Measurements from ENCODE around the gene VEGFD. TPM values are rescaled to one million over a fixed set of nuclear protein-coding genes. Genes with fewer than 3 reads are reported as not detected.

The VEGFD gene, protein sequence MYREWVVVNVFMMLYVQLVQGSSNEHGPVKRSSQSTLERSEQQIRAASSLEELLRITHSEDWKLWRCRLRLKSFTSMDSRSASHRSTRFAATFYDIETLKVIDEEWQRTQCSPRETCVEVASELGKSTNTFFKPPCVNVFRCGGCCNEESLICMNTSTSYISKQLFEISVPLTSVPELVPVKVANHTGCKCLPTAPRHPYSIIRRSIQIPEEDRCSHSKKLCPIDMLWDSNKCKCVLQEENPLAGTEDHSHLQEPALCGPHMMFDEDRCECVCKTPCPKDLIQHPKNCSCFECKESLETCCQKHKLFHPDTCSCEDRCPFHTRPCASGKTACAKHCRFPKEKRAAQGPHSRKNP
- total RNA-seq, result not detected in 2 replicates

DNA sequence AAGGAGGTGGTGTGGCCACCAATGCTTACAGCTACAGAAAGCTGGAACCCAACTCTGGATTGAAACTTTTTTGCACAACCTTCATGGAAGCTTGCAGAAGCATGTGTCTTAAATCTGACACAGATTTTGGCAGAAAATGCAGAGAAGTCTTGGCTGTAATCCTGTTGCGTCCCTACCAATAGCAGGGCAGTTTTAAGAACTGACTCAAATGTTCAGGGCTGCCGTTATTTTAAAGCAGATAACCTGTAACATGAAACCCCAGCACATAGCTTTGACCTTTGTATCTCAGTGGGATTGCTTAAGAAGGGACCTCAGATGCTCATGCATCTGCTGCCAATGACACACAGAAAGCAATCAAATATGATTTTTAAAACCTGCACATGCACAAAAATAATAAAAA, at the start of gene VEGFD:
Gene VEGFD, minus strand, starts transcription at position 110 of the 400 bp plus-strand sequence. CDS start 467 bp downstream, outside the sequence.
- intact Hi-C loops (cut with micrococcal nuclease), result no loop called here
- Mint-ChIP-seq H3K27me3 (no peaks in the 10 kb centered on the region), H3K4me3 (no peak within 1 kb of the TSS), H3K36me3 (ENCODE audit: low read depth) (no peaks in the 10 kb centered on the region), H3K27ac (no peak within 1 kb of the TSS), H3K9me3 (no peaks in the 10 kb centered on the region), H3K4me1 (no peaks in the 10 kb centered on the region)
- no peak for DNase-seq

DNA sequence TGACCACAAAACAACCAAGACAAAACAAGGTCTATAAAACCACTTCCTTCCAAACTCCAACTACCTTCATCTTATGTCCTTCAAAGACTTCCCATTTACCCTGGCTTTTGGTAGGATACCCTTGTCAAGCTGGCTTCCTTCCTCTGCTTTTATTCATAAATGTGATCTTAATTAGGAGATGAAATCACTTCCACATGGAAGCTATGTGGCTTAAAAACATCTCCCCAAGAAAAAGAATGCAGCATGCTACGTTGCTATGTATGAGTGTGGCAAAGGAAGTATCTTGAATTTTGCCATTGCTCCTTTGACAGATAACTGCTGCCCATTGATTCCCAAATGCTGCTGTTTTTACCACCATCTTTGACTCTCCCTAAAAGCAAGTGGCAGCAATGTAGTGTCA, 46.4 kb upstream of the VEGFD start:
- peaks cover 12% of the 10 kb centered on the region for H3K27me3 Mint-ChIP-seq
- no peaks in the 10 kb centered on the region for H3K36me3 Mint-ChIP-seq (ENCODE audit: low read depth)
- no peaks in the 10 kb centered on the region for H3K9me3 Mint-ChIP-seq
- intact Hi-C loops (cut with micrococcal nuclease), result no loop called here
- no peak overlapping the region for H3K27ac Mint-ChIP-seq
- no peak overlapping the region for H3K4me3 Mint-ChIP-seq
- H3K4me1 Mint-ChIP-seq, result no peaks in the 10 kb centered on the region
- DNase-seq, result no peak

DNA sequence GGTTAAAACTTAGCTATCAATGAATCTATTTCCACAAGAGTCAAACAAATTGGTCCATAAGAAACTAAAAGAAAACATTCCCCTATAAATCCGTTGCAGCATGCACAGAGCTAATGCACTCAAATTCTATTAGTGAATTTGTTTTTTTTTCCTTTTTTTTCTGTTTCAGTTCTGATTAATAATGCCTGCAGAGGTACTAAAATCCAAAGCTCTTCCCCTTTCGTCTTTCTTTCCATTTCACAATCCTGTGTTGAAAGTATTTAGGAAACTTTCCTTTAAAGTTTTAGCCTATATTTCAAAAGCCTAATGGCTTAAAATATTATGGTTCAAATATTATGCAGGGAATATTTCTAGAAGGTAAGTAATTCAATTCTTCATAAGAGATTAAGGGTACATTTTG, 45.9 kb upstream of the VEGFD start:
- H3K9me3 Mint-ChIP-seq, result no peaks in the 10 kb centered on the region
- no peaks in the 10 kb centered on the region for H3K4me1 Mint-ChIP-seq
- H3K27ac Mint-ChIP-seq, result no peak overlapping the region
- no peak for DNase-seq
- H3K27me3 Mint-ChIP-seq, result peaks cover 12% of the 10 kb centered on the region
- H3K4me3 Mint-ChIP-seq, result no peak overlapping the region
- H3K36me3 Mint-ChIP-seq (ENCODE audit: low read depth), result no peaks in the 10 kb centered on the region
- intact Hi-C loops (cut with micrococcal nuclease), result no loop called here

DNA sequence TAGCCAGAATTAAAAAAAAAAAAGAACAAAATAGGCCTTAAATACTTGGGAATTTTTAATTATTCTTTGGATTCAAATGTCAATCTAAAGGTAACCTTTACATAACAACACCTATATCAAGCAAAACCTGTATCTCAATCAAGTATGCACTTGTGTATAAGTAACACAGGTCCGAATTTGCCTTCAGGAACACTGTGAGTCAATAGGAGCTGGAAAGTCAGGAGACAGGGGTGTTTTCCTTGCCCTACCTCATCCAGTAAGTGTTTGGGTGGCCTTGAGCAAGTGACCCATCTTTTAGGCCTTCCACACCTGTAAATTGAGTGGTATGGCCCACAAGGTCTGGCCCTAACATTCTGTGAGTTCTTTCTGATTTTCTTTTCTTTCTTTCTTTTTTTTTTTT, 40.8 kb upstream of the VEGFD start:
- H3K27me3 Mint-ChIP-seq, result no peaks in the 10 kb centered on the region
- H3K9me3 Mint-ChIP-seq, result no peaks in the 10 kb centered on the region
- DNase-seq, result no peak
- H3K36me3 Mint-ChIP-seq (ENCODE audit: low read depth), result no peaks in the 10 kb centered on the region
- no peaks in the 10 kb centered on the region for H3K4me1 Mint-ChIP-seq
- no peak overlapping the region for H3K4me3 Mint-ChIP-seq
- H3K27ac Mint-ChIP-seq, result no peak overlapping the region
- intact Hi-C loops (cut with micrococcal nuclease), result no loop called here

DNA sequence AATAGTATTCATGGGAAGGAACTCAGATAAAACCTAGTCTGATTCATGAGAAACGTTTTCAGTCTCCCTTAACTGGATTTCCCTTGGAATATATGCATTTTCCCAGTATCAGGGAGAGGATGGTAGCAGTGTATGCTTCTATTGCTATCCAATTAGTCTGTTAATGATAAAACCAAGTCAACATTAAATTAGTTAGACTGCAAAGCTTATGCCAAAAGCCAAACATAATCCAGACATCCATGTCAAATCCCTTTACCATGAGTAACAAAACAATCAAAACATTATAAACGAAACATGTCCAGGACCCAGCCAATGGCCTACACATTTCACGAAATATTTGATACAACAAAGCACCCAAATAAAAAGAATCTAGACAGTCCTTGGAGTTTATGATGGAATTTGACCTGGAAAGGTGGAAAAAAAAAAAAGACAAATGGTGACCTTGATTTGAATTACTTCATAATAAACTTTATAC, 34.5 kb upstream of the VEGFD start:
- intact Hi-C loops (cut with micrococcal nuclease), result no loop called here
- Mint-ChIP-seq H3K4me3 (no peak overlapping the region), H3K9me3 (no peaks in the 10 kb centered on the region), H3K36me3 (ENCODE audit: low read depth) (no peaks in the 10 kb centered on the region), H3K27me3 (no peaks in the 10 kb centered on the region), H3K4me1 (no peaks in the 10 kb centered on the region), H3K27ac (no peak overlapping the region)
- DNase-seq, result no peak

DNA sequence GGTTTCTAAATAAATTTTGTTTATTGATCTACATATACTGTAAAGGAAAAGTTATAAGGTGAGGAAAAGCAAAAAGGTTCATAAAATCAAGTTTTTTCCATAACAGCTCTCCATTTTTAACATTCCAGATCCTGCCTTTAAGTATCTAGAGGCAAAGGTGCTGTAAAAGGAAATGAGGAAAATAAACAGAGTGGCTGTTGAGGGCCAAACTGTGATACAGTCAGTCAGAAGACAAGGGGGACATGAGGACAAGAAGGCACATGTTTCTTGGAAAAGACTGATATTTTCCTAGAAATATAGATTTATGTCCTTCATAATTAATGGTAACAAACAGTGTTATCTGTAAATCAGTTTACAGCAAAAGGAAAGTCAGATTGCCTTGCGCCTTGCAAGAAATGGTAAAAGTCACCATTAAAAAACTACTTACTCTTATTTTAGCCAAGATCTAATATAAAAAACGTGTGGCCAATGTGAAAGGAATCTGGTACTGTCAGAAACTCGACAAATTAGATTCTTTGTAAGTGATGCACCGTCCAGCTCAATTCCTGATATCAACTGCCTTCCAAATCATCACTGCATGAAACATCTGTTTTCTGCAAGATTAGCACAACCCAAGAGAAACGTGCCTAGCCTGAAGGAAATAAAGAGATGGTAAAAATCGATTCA, 34.0 kb upstream of the VEGFD start:
- intact Hi-C loops (cut with micrococcal nuclease), result no loop called here
- H3K36me3 Mint-ChIP-seq (ENCODE audit: low read depth), result no peaks in the 10 kb centered on the region
- no peaks in the 10 kb centered on the region for H3K9me3 Mint-ChIP-seq
- no peak overlapping the region for H3K27ac Mint-ChIP-seq
- H3K27me3 Mint-ChIP-seq, result no peaks in the 10 kb centered on the region
- no peaks in the 10 kb centered on the region for H3K4me1 Mint-ChIP-seq
- H3K4me3 Mint-ChIP-seq, result no peak overlapping the region
- no peak for DNase-seq

DNA sequence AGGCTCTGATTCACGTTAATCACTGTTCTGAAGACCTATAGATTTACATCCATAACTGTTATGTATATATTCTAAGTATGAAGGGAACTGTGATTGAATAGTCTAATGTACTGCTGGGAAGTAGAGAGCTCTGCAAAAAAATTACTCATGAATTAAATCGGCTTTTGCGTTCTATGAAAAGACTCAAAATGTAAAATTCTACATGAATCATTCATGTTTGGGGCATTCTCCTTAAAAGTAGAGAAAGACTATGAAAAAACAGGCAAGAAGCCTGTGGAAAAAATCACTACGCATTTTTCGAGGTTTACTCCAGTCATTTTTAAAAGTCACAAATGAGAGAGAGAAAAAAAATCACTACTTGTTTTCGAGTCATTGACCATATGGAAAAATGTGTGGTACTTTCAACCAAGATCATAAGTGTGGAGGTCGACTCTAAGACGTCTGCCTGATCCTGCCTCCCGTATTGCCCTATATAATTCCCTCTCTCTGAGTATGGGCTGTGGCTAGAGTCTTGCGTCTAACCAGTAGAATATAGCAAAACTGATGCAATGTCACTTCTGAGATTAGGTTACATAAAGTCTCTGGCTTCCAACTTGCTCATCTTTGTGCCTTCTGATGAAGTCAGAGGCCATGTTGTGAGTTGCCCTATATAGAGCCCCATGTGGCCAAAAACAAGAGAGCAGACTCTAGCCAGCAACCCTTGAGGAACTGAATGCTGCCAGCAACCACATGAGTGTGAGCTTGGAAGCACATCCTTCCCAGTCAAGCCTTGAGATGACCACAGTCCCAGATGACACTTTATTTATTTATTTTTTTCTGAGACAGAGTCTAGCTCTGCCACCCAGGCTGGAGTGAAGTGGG, 32.1 kb upstream of the VEGFD start:
- Mint-ChIP-seq H3K4me3 (no peak overlapping the region), H3K36me3 (ENCODE audit: low read depth) (no peaks in the 10 kb centered on the region), H3K27me3 (no peaks in the 10 kb centered on the region), H3K4me1 (no peaks in the 10 kb centered on the region), H3K27ac (no peak overlapping the region), H3K9me3 (no peaks in the 10 kb centered on the region)
- DNase-seq, result no peak
- intact Hi-C loops (cut with micrococcal nuclease), result no loop called here

DNA sequence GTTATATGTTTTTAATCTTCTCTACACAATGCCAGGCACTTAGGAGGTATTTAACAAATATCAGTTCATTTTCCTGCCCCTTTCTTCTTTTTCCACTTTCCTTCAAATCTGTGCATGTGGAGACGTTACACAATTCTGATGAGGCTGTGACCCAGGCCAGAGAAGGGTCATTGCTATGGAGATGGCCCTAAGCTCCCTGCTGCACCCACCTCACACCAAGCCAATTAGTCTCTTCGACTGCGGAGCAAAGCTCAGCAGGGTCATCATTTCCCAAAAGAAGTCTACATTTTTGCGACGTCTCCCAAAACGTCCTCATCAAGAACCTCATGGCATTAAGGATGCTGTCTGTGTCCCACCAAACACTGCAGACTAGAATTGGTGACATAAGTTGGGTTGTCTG, 28.9 kb upstream of the VEGFD start:
- H3K9me3 Mint-ChIP-seq, result no peaks in the 10 kb centered on the region
- no peaks in the 10 kb centered on the region for H3K27me3 Mint-ChIP-seq
- H3K4me1 Mint-ChIP-seq, result no peaks in the 10 kb centered on the region
- no peak for DNase-seq
- no peaks in the 10 kb centered on the region for H3K36me3 Mint-ChIP-seq (ENCODE audit: low read depth)
- intact Hi-C loops (cut with micrococcal nuclease), result no loop called here
- H3K27ac Mint-ChIP-seq, result no peak overlapping the region
- no peak overlapping the region for H3K4me3 Mint-ChIP-seq

DNA sequence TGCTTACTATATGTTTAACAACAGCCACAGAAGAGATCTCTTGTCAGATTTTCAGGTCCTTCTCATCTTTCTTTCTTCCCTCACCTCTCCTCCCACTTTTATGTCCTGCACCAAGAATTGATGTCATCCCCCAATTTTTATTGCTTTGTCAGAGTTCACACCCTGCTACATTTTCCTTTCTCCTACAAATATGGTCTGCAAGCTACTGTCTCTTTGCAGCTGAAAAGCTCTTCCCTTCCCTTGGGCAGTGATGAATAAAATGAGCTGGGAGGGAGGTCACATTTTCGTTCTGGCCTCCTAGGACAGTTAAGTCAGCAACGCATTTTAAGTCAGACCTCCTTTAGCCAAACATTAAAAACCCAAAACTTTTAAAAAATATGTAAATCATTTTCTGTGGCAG, 26.7 kb upstream of the VEGFD start:
- Mint-ChIP-seq H3K9me3 (no peaks in the 10 kb centered on the region), H3K36me3 (ENCODE audit: low read depth) (no peaks in the 10 kb centered on the region), H3K4me1 (no peaks in the 10 kb centered on the region), H3K4me3 (no peak overlapping the region), H3K27ac (no peak overlapping the region), H3K27me3 (no peaks in the 10 kb centered on the region)
- intact Hi-C loops (cut with micrococcal nuclease), result no loop called here
- no peak for DNase-seq

DNA sequence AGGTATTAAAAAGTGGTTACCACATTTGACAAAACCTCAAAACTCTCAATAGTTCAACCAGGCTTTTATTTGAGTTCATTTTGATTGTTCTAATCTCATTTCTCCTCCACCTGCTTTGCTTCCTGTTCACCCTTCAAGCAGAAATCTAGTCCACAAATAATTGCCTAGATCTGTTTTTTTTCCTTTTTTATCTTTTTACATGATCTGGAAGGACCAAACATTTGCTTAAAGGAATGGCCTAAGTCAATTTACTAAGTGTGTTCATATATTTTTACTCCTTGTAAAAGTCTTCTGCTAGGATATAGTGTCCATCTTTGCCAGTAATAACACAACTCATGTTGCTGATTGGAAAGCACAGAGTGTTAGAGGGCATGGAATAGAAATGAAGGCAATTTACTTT, 26.2 kb upstream of the VEGFD start:
- no peak for DNase-seq
- intact Hi-C loops (cut with micrococcal nuclease), result no loop called here
- Mint-ChIP-seq H3K27ac (no peak overlapping the region), H3K9me3 (no peaks in the 10 kb centered on the region), H3K4me3 (no peak overlapping the region), H3K27me3 (no peaks in the 10 kb centered on the region), H3K36me3 (ENCODE audit: low read depth) (no peaks in the 10 kb centered on the region), H3K4me1 (no peaks in the 10 kb centered on the region)

DNA sequence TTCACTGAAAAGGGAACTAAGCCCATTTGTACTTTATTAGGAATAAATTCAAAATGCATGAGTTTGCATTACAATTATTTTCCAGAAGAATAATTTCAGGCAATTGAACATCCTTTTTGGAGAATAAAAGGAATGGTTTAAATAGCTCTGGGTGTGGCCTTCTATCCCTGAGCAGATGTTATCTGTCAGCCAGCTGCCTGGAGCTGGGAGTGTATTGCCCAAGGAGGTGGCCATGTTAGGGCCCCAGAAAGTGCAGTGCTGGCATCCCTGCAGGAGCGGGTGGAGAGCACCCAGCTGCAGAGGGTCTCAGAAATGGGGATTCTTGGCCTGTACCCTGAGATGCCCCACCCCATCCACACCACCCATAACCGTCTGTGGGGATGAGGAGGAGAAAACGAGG, 21.6 kb upstream of the VEGFD start:
- no peaks in the 10 kb centered on the region for H3K27me3 Mint-ChIP-seq
- DNase-seq, result no peak
- no peaks in the 10 kb centered on the region for H3K9me3 Mint-ChIP-seq

DNA sequence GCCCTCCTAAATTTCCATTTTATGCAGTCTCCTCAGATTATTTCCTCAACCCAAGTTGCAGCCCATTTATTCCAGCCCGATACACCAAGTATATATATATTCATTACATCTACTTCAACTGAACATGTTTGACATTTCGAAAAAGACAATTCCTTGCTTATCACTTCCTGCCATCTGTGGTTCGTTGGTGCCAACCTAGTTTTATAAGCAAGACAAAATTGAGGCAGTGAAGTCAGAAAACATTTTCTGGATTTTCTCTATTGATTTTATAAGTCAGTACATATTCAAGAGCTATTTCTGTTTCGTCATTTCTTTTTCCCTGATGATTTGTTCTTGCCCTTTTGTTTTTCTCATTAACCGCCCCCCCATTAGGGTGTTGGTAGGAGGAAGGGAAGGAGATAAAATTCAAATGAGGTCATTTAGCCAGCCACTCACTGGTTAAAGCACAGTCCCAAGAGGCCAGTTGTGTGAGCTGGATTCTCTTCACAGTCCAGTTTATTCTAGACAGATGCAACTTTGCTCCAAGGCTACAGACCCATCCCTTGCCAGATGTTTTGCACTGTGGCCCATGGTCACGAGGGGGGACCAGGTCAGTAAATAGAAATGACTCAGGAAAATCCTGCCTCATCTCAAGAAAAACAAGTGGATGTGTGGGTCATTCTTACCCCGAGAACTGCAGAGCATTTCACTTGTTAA, 20.3 kb upstream of the VEGFD start:
- Mint-ChIP-seq H3K27ac (no peak overlapping the region), H3K9me3 (no peaks in the 10 kb centered on the region), H3K4me1 (no peaks in the 10 kb centered on the region), H3K27me3 (no peaks in the 10 kb centered on the region), H3K36me3 (ENCODE audit: low read depth) (no peaks in the 10 kb centered on the region), H3K4me3 (no peak overlapping the region)
- no peak for DNase-seq
- intact Hi-C loops (cut with micrococcal nuclease), result no loop called here

More for the DNA sequence above, 21.6 kb upstream of the VEGFD start:
- intact Hi-C loops (cut with micrococcal nuclease), result no loop called here
- no peaks in the 10 kb centered on the region for H3K36me3 Mint-ChIP-seq (ENCODE audit: low read depth)
- no peak overlapping the region for H3K4me3 Mint-ChIP-seq
- no peak overlapping the region for H3K27ac Mint-ChIP-seq
- H3K4me1 Mint-ChIP-seq, result no peaks in the 10 kb centered on the region

DNA sequence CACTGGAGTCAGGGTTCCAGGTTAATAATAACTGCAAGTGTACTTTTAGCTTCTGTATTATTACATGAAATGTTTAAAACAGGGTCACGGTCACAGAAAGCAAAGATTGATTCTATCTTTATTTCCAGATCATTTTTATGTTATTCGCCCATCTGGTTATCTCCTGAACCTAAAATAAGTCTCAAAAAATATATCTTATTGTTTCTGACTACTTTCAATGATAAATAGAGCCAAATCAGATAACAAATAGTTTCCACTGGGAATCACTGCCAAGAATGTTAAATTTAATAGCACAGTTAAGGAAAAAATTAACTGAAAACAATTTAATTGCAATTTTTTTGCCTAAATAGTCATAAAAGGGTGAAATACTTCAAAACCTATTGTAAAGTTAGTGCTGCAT, 17.2 kb upstream of the VEGFD start:
- H3K27ac Mint-ChIP-seq, result no peak overlapping the region
- no peaks in the 10 kb centered on the region for H3K9me3 Mint-ChIP-seq
- H3K36me3 Mint-ChIP-seq (ENCODE audit: low read depth), result no peaks in the 10 kb centered on the region
- H3K27me3 Mint-ChIP-seq, result no peaks in the 10 kb centered on the region
- intact Hi-C loops (cut with micrococcal nuclease), result no loop called here
- no peak for DNase-seq
- no peak overlapping the region for H3K4me3 Mint-ChIP-seq
- H3K4me1 Mint-ChIP-seq, result no peaks in the 10 kb centered on the region

Measured in activated CD4-positive, alpha-beta T cell treated with anti-CD3 and anti-CD28 coated beads, Interleukin-2, amount 10 ng/mL, durations not matched to agents 24 days and 14 days (primary cell).